Endodermal cell (in vitro differentiated cells): ENCODE data around the gene KYNU. TPM values are rescaled to one million over a fixed set of nuclear protein-coding genes. Genes with fewer than 3 reads are reported as not detected.
"Not testable (repeated sequence)": the region's sequence is repeated elsewhere in the genome, so short reads cannot be mapped to it uniquely, and the experiment has no call there.

Experiments
- DNase-seq: peaks from one replicate; pipeline ENCODE4 v3.0.0-alpha.2; 2017
- H3K27ac ChIP-seq: 2 replicates; pipeline ENCODE4 v1.5.1; 2013; ENCODE audit warnings: mild to moderate bottlenecking, low read depth, low read length, moderate library complexity
- H3K27me3 ChIP-seq: 2 replicates; pipeline ENCODE4 v1.6.1; 2013; ENCODE audit warnings: mild to moderate bottlenecking, low read length, moderate library complexity; ENCODE audit not compliant: insufficient read depth, control insufficient read depth, poor library complexity, severe bottlenecking
- H3K36me3 ChIP-seq: 2 replicates; pipeline ENCODE4 v1.7.0; 2013; ENCODE audit warnings: mild to moderate bottlenecking, low read length, moderate library complexity; ENCODE audit not compliant: control insufficient read depth, insufficient read depth
- H3K4me1 ChIP-seq: one replicate; pipeline ENCODE4 v1.7.0; 2013; ENCODE audit warnings: low read length; ENCODE audit not compliant: control insufficient read depth, insufficient read depth
- H3K4me3 ChIP-seq: 2 replicates; pipeline ENCODE4 v1.5.1; 2013; ENCODE audit warnings: mild to moderate bottlenecking, low read length, moderate library complexity
- H3K9ac ChIP-seq: 2 replicates; pipeline ENCODE4 v1.6.1; 2013; ENCODE audit warnings: mild to moderate bottlenecking, low read length, moderate library complexity; ENCODE audit not compliant: poor library complexity, severe bottlenecking; ENCODE audit errors: extremely low read depth
- H3K9me3 ChIP-seq: 2 replicates; pipeline ENCODE4 v1.6.1; 2013; ENCODE audit warnings: mild to moderate bottlenecking, low read length, moderate library complexity; ENCODE audit not compliant: control insufficient read depth
- H3K27ac Mint-ChIP-seq: 2 replicates; pipeline ENCODE4 v1.8.0; 2020; ENCODE audit warnings: mixed read lengths
- H3K27me3 Mint-ChIP-seq: 2 replicates; pipeline ENCODE4 v1.8.0; 2021; ENCODE audit warnings: mild to moderate bottlenecking, mixed read lengths; ENCODE audit not compliant: insufficient read depth
- H3K36me3 Mint-ChIP-seq: 2 replicates; pipeline ENCODE4 v1.8.0; 2020; ENCODE audit warnings: low read depth, mixed read lengths
- H3K4me1 Mint-ChIP-seq: 2 replicates; pipeline ENCODE4 v1.8.0; 2020; ENCODE audit warnings: mixed read lengths
- H3K4me3 Mint-ChIP-seq: 2 replicates; pipeline ENCODE4 v1.8.0; 2020; ENCODE audit warnings: mild to moderate bottlenecking, moderate library complexity, mixed read lengths
- H3K9me3 Mint-ChIP-seq: 2 replicates; pipeline ENCODE4 v1.8.0; 2020; ENCODE audit warnings: mild to moderate bottlenecking, mixed read lengths
- CTCF ChIP-seq: fragments of 200-600 bp; sonication (generic); conservative IDR thresholded peaks from 2 replicates; pipeline ENCODE4 v1.5.0; 2021; ENCODE audit warnings: antibody characterized with exemption, mild to moderate bottlenecking
- WGBS, 2 experiments: methylation state at CpG; one replicate each; pipeline versions ENCODE4 v1.1.5 to v1.1.7; 2013; ENCODE audit warnings: missing lambda C conversion rate in 2 of 2, mixed read lengths in 1 of 2; ENCODE audit not compliant: insufficient coverage in 1 of 2, insufficient read length in 1 of 2; 5-methylcytosine and 5-hydroxymethylcytosine counted together
- total RNA-seq, 2 donors: library from RNA; stranded (reverse); fragmentation: NEBNext Ultra II Directional in 1 of 2; extraction: Animal tissue kit (Norgen Biotek cat#: 25700) in 1 of 2; gene quantifications; 2 replicates in 1 of 2; 3 replicates in 1 of 2; pipeline ENCODE4 v1.2.1, GENCODE V29; 2021

The KYNU gene
- total RNA-seq, 2 donors from 2014 or later, result 1.2 to 4.2 TPM

DNA sequence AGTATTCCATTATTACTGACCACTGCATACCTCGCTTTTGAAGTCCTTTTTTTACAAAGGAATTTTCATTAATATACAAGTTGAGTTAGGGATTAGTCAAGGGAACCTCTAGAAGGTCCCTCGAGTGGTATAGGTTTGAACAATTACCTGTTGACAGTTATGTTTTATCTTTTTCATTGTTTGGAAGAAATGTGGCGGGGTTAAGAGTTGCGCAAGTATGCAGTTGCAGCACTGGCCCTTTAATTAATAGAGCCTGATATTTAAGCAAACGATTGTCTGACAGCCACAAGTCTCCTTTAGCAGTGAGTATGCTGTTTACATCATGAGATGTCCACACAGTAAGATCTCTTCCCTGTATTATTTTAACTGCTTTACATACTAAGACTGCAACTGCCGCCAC, 24.3 kb downstream of the KYNU start:
- WGBS, 2 experiments, result 93 to 95% methylated on average over 4 to 6 of the region's 6 CpGs
- no peak overlapping the region for H3K9ac ChIP-seq
- no peak overlapping the region for H3K27ac ChIP-seq
- no peaks in the 10 kb centered on the region for H3K27me3 Mint-ChIP-seq
- no peaks in the 10 kb centered on the region for H3K9me3 ChIP-seq
- no peaks in the 10 kb centered on the region for H3K9me3 Mint-ChIP-seq
- no peaks in the 10 kb centered on the region for H3K36me3 ChIP-seq
- peaks cover 2% of the 10 kb centered on the region for H3K4me1 ChIP-seq
- H3K27ac Mint-ChIP-seq, result no peak overlapping the region
- DNase-seq, result no peak
- H3K36me3 Mint-ChIP-seq, result no peaks in the 10 kb centered on the region
- no peaks in the 10 kb centered on the region for H3K27me3 ChIP-seq
- no peak overlapping the region for H3K4me3 Mint-ChIP-seq
- no peak for TF ChIP-seq CTCF
- H3K4me3 ChIP-seq, result no peak overlapping the region
- peaks cover 23% of the 10 kb centered on the region for H3K4me1 Mint-ChIP-seq

DNA sequence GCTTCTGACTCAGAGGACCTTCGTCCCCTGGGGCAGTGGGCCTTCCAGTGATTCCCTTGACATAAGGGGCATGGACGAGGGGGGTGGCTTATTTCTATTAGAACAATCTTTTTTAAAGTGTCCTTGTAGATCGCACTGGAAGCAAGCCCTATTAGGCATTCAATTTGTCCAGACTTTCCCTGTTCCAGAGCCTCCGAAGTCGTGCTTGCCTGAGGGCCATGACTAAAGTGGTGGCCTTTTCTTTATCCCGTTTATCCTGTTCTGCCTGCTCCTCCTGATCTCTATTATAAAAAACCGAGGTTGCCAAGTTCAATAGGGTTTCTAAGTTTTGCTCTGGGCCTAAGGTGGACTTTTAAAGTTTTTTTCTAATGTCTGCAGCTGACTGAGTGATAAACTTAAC, 26.3 kb downstream of the KYNU start:
- H3K9me3 ChIP-seq, H3K9ac ChIP-seq, H3K27ac ChIP-seq, H3K27ac Mint-ChIP-seq, H3K4me3 ChIP-seq, H3K4me1 ChIP-seq, H3K27me3 ChIP-seq, H3K27me3 Mint-ChIP-seq, H3K36me3 ChIP-seq, DNase-seq, H3K9me3 Mint-ChIP-seq, H3K36me3 Mint-ChIP-seq, H3K4me3 Mint-ChIP-seq: not testable (repeated sequence)
- H3K4me1 Mint-ChIP-seq, result peaks cover 23% of the 10 kb centered on the region
- 93 to 100% methylated on average over 3 to 6 of the region's 7 CpGs for WGBS, 2 experiments

DNA sequence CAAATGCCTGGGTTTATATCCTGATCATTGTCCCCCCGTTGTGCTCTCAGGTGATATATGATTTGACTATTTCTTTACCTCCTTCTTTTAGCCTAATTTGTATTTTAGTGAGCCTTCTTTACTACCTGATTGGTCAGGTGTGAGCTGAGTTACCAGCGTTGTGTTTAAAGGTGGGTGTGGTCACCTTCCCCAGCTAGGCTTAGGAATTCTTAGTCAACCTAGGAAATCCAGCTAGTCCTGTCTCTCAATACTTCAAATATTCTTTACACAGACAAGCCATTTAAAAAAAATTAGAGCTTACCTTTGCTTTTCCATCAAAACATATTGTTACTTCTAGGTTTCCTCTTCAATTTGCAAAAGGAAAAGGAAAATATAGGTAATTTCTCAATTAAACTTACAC, 30.2 kb downstream of the KYNU start:
- Mint-ChIP-seq H3K9me3 (no peaks in the 10 kb centered on the region), H3K27me3 (no peaks in the 10 kb centered on the region), H3K36me3 (no peaks in the 10 kb centered on the region), H3K27ac (no peak overlapping the region), H3K4me1 (peaks cover 23% of the 10 kb centered on the region), H3K4me3 (no peak overlapping the region)
- no peak overlapping the region for H3K4me3 ChIP-seq
- no peak for TF ChIP-seq CTCF
- no peaks in the 10 kb centered on the region for H3K36me3 ChIP-seq
- H3K27ac ChIP-seq, result no peak overlapping the region
- H3K9ac ChIP-seq, result no peak overlapping the region
- WGBS, 2 experiments, result 81% methylated on average over 2 of the region's 2 CpGs; no CpG with 5 or more reads in 1 of the 2 experiments
- no peaks in the 10 kb centered on the region for H3K9me3 ChIP-seq
- no peak for DNase-seq
- H3K27me3 ChIP-seq, result no peaks in the 10 kb centered on the region
- peaks cover 2% of the 10 kb centered on the region for H3K4me1 ChIP-seq
